ENCODE results near the gene BMAL1.

Gene BMAL1

DNA sequence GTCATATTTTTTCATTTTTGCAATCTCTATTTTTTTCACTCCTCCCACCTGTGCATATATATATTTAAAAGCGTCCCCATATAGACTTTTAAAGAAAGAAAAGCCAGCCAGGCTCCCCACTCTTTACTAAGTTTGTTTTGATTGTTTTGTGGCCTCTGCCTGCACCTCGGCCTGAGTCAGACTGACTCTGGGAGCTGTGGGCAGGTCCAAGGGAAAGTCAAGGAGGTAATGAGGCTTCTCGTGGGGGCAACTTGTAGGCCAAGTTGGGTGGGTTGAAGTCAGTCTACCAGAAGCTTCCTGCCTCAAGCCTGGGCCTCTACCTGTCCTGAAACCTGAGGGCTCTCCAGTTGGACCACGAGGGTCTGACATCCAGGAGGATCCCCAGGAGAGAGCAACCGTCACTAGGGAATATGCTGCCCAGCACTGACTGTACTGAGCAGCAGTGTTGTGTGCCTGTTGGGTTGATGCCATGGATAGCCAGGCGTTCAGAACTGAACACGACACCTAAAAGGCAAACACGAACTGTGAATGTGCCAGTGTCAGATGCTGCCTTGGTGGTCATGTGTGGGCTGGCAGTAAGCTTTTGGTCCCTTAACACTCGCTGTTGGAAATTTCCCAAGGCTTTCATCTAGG, 58.8 kb downstream of the BMAL1 start:
- H3K27me3 ChIP-seq (ENCODE audit: control insufficient read depth in 5 of 5, insufficient read depth in 4 of 5, low read length in 5 of 5): no peaks in the 10 kb centered on the region
- H3K4me3 ChIP-seq (ENCODE audit: low read depth in 1 of 5, low read length in 5 of 5): no peak overlapping the region
- no peaks in the 10 kb centered on the region for H3K9me3 ChIP-seq (ENCODE audit: control insufficient read depth in 5 of 5, low read length in 5 of 5)
- H3K36me3 ChIP-seq (ENCODE audit: control insufficient read depth in 5 of 5, insufficient read depth in 5 of 5, low read length in 5 of 5): peaks cover 0 to 4% (median 0%) of the 10 kb centered on the region in 5 donors
- H3K4me1 ChIP-seq (ENCODE audit: control insufficient read depth in 5 of 5, insufficient read depth in 5 of 5, low read length in 5 of 5): peaks cover 10 to 84% (median 73%) of the 10 kb centered on the region in 5 donors
- no peak overlapping the region for H3K9ac ChIP-seq (ENCODE audit: low read length in 5 of 5)
- H3K27ac ChIP-seq (ENCODE audit: low read depth, low read length): peak overlapping the region; percentile 89

DNA sequence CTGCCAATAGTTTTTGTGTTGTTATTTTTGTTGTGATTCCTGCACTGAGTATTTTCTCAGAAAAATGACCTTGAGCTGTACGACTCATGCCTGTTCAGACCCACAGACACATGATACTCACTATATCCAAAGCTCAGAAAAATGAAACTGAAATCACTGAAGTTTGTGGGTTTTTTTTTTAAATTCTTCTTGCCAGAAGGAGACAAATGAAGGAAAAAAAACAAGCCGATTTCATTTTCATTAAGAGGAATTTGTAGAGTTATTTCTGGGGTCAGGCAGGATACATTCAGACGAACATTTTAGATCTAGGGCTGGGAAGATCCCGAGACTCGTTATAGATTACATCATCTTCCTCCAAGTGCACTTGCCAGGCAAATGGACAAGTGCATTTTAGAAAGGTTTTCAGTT, 60.4 kb downstream of the BMAL1 start:
- Histone ChIP-seq H3K4me3 (ENCODE audit: low read depth in 1 of 5, low read length in 5 of 5) (peak overlapping the region; percentile 33 to 61 (median 46)), H3K4me1 (ENCODE audit: control insufficient read depth in 5 of 5, insufficient read depth in 5 of 5, low read length in 5 of 5) (peaks cover 8 to 67% (median 58%) of the 10 kb centered on the region in 5 donors)

GRCh38 chr11:13338427-13339069, 61.0 kb downstream of the BMAL1 start:
- H3K27ac ChIP-seq (ENCODE audit: low read depth, low read length): peak overlapping the region; percentile 89
- H3K4me3 ChIP-seq (ENCODE audit: low read depth in 1 of 5, low read length in 5 of 5): peak overlapping the region; percentile 33 to 61 (median 46)
- peak overlapping the region; percentile 25 to 82 (median 63) for H3K9ac ChIP-seq (ENCODE audit: low read length in 5 of 5)

More for the DNA sequence above, 60.4 kb downstream of the BMAL1 start:
- H3K9me3 ChIP-seq (ENCODE audit: control insufficient read depth in 5 of 5, low read length in 5 of 5): no peaks in the 10 kb centered on the region
- H3K27ac ChIP-seq (ENCODE audit: low read depth, low read length): peak overlapping the region; percentile 89
- no peaks in the 10 kb centered on the region for H3K27me3 ChIP-seq (ENCODE audit: control insufficient read depth in 5 of 5, insufficient read depth in 4 of 5, low read length in 5 of 5)
- peak overlapping the region; percentile 25 to 82 (median 65) for H3K9ac ChIP-seq (ENCODE audit: low read length in 5 of 5)
- H3K36me3 ChIP-seq (ENCODE audit: control insufficient read depth in 5 of 5, insufficient read depth in 5 of 5, low read length in 5 of 5): peaks cover 0 to 4% (median 0%) of the 10 kb centered on the region in 5 donors

GRCh38 chr11:13339195-13340153, 61.9 kb downstream of the BMAL1 start:
- Histone ChIP-seq H3K9me3 (ENCODE audit: control insufficient read depth in 5 of 5, low read length in 5 of 5) (no peaks in the 10 kb centered on the region), H3K4me3 (ENCODE audit: low read depth in 1 of 5, low read length in 5 of 5) (no peak overlapping the region), H3K4me1 (ENCODE audit: control insufficient read depth in 5 of 5, insufficient read depth in 5 of 5, low read length in 5 of 5) (peaks cover 8 to 59% (median 44%) of the 10 kb centered on the region in 5 donors), H3K36me3 (ENCODE audit: control insufficient read depth in 5 of 5, insufficient read depth in 5 of 5, low read length in 5 of 5) (peaks cover 0 to 4% (median 3%) of the 10 kb centered on the region in 5 donors), H3K27ac (ENCODE audit: low read depth, low read length) (peak overlapping the region; percentile 89), H3K27me3 (ENCODE audit: control insufficient read depth in 5 of 5, insufficient read depth in 4 of 5, low read length in 5 of 5) (no peaks in the 10 kb centered on the region), H3K9ac (ENCODE audit: low read length in 5 of 5) (peak overlapping the region in 3 of 5 donors; percentile 48 to 63 (median 50))

More at GRCh38 chr11:13338427-13339069, 61.0 kb downstream of the BMAL1 start:
- peaks cover 0 to 4% (median 3%) of the 10 kb centered on the region in 5 donors for H3K36me3 ChIP-seq (ENCODE audit: control insufficient read depth in 5 of 5, insufficient read depth in 5 of 5, low read length in 5 of 5)
- H3K4me1 ChIP-seq (ENCODE audit: control insufficient read depth in 5 of 5, insufficient read depth in 5 of 5, low read length in 5 of 5): peaks cover 8 to 62% (median 53%) of the 10 kb centered on the region in 5 donors
- H3K9me3 ChIP-seq (ENCODE audit: control insufficient read depth in 5 of 5, low read length in 5 of 5): no peaks in the 10 kb centered on the region
- no peaks in the 10 kb centered on the region for H3K27me3 ChIP-seq (ENCODE audit: control insufficient read depth in 5 of 5, insufficient read depth in 4 of 5, low read length in 5 of 5)

GRCh38 chr11:13341026-13341425, 63.4 kb downstream of the BMAL1 start:
- no peak overlapping the region for H3K4me3 ChIP-seq (ENCODE audit: low read depth in 1 of 5, low read length in 5 of 5)
- peaks cover 0 to 4% (median 3%) of the 10 kb centered on the region in 5 donors for H3K36me3 ChIP-seq (ENCODE audit: control insufficient read depth in 5 of 5, insufficient read depth in 5 of 5, low read length in 5 of 5)
- no peaks in the 10 kb centered on the region for H3K27me3 ChIP-seq (ENCODE audit: control insufficient read depth in 5 of 5, insufficient read depth in 4 of 5, low read length in 5 of 5)
- no peak overlapping the region for H3K27ac ChIP-seq (ENCODE audit: low read depth, low read length)
- peaks cover 8 to 46% (median 33%) of the 10 kb centered on the region in 5 donors for H3K4me1 ChIP-seq (ENCODE audit: control insufficient read depth in 5 of 5, insufficient read depth in 5 of 5, low read length in 5 of 5)
- no peaks in the 10 kb centered on the region for H3K9me3 ChIP-seq (ENCODE audit: control insufficient read depth in 5 of 5, low read length in 5 of 5)
- H3K9ac ChIP-seq (ENCODE audit: low read length in 5 of 5): no peak overlapping the region

DNA sequence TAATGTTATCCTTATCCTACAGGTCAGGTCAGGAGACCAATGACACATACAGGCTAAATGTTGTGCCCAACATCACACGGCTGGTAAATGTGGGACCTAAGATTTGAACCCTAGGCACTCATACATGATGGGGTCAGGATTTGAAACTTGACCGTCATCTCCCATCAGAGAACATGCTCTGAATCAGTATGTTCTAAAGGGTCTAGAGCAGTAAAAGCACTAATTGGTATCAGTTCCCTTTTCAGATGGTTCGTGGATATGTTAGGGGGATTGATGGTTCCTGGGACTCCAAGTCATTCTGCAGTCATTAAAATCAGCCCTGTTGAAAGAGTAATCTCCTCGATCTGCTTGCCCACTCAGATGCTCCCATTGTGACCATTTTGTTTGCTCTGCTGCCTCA, 65.5 kb downstream of the BMAL1 start:
- peaks cover 7 to 34% (median 25%) of the 10 kb centered on the region in 5 donors for H3K4me1 ChIP-seq (ENCODE audit: control insufficient read depth in 5 of 5, insufficient read depth in 5 of 5, low read length in 5 of 5)
- no peaks in the 10 kb centered on the region for H3K9me3 ChIP-seq (ENCODE audit: control insufficient read depth in 5 of 5, low read length in 5 of 5)
- no peak overlapping the region for H3K27ac ChIP-seq (ENCODE audit: low read depth, low read length)
- H3K36me3 ChIP-seq (ENCODE audit: control insufficient read depth in 5 of 5, insufficient read depth in 5 of 5, low read length in 5 of 5): peaks cover 0 to 8% (median 3%) of the 10 kb centered on the region in 5 donors
- H3K9ac ChIP-seq (ENCODE audit: low read length in 5 of 5): no peak overlapping the region
- H3K4me3 ChIP-seq (ENCODE audit: low read depth in 1 of 5, low read length in 5 of 5): no peak overlapping the region
- no peaks in the 10 kb centered on the region for H3K27me3 ChIP-seq (ENCODE audit: control insufficient read depth in 5 of 5, insufficient read depth in 4 of 5, low read length in 5 of 5)

GRCh38 chr11:13343931-13344717, 66.5 kb downstream of the BMAL1 start:
- Histone ChIP-seq H3K9ac (ENCODE audit: low read length in 5 of 5) (no peak overlapping the region), H3K27ac (ENCODE audit: low read depth, low read length) (no peak overlapping the region), H3K27me3 (ENCODE audit: control insufficient read depth in 5 of 5, insufficient read depth in 4 of 5, low read length in 5 of 5) (no peaks in the 10 kb centered on the region), H3K4me3 (ENCODE audit: low read depth in 1 of 5, low read length in 5 of 5) (no peak overlapping the region), H3K36me3 (ENCODE audit: control insufficient read depth in 5 of 5, insufficient read depth in 5 of 5, low read length in 5 of 5) (peaks cover 0 to 8% (median 3%) of the 10 kb centered on the region in 5 donors), H3K4me1 (ENCODE audit: control insufficient read depth in 5 of 5, insufficient read depth in 5 of 5, low read length in 5 of 5) (peaks cover 0 to 31% (median 22%) of the 10 kb centered on the region in 5 donors), H3K9me3 (ENCODE audit: control insufficient read depth in 5 of 5, low read length in 5 of 5) (no peaks in the 10 kb centered on the region)

GRCh38 chr11:13344818-13345217, 67.2 kb downstream of the BMAL1 start:
- H3K9ac ChIP-seq (ENCODE audit: low read length in 5 of 5): no peak overlapping the region
- peaks cover 0 to 8% (median 4%) of the 10 kb centered on the region in 5 donors for H3K36me3 ChIP-seq (ENCODE audit: control insufficient read depth in 5 of 5, insufficient read depth in 5 of 5, low read length in 5 of 5)

GRCh38 chr11:13346470-13346869, 68.9 kb downstream of the BMAL1 start:
- Histone ChIP-seq H3K9ac (ENCODE audit: low read length in 5 of 5) (no peak overlapping the region), H3K27me3 (ENCODE audit: control insufficient read depth in 5 of 5, insufficient read depth in 4 of 5, low read length in 5 of 5) (no peaks in the 10 kb centered on the region), H3K4me1 (ENCODE audit: control insufficient read depth in 5 of 5, insufficient read depth in 5 of 5, low read length in 5 of 5) (peaks cover 0 to 19% (median 13%) of the 10 kb centered on the region in 5 donors), H3K4me3 (ENCODE audit: low read depth in 1 of 5, low read length in 5 of 5) (no peak overlapping the region), H3K9me3 (ENCODE audit: control insufficient read depth in 5 of 5, low read length in 5 of 5) (no peaks in the 10 kb centered on the region), H3K36me3 (ENCODE audit: control insufficient read depth in 5 of 5, insufficient read depth in 5 of 5, low read length in 5 of 5) (peaks cover 3 to 17% (median 5%) of the 10 kb centered on the region in 5 donors), H3K27ac (ENCODE audit: low read depth, low read length) (no peak overlapping the region)

More at GRCh38 chr11:13344818-13345217, 67.2 kb downstream of the BMAL1 start:
- H3K27ac ChIP-seq (ENCODE audit: low read depth, low read length): no peak overlapping the region
- H3K4me3 ChIP-seq (ENCODE audit: low read depth in 1 of 5, low read length in 5 of 5): no peak overlapping the region
- no peaks in the 10 kb centered on the region for H3K9me3 ChIP-seq (ENCODE audit: control insufficient read depth in 5 of 5, low read length in 5 of 5)
- H3K27me3 ChIP-seq (ENCODE audit: control insufficient read depth in 5 of 5, insufficient read depth in 4 of 5, low read length in 5 of 5): no peaks in the 10 kb centered on the region
- peaks cover 0 to 24% (median 19%) of the 10 kb centered on the region in 5 donors for H3K4me1 ChIP-seq (ENCODE audit: control insufficient read depth in 5 of 5, insufficient read depth in 5 of 5, low read length in 5 of 5)
